GM23338 (cell line): ENCODE data around the gene AP1G2. TPM values are rescaled to one million over a fixed set of nuclear protein-coding genes. Genes with fewer than 3 reads are reported as not detected.

Experiments used
- ATAC-seq: fragments of 200-7000 bp; cut with Tn5 transposase; 3 replicates; pipeline ENCODE4 v1.9.1; 2020
- DNase-seq: peaks from one replicate; pipeline ENCODE4 v3.0.0-alpha.2; 2015; ENCODE audit warnings: low spot score
- H2AFZ ChIP-seq: fragments of 200-600 bp; sonication (generic); 2 replicates; pipeline ENCODE4 v1.8.0; 2016; ENCODE audit warnings: antibody characterized with exemption, mild to moderate bottlenecking, moderate library complexity
- H3F3A ChIP-seq: fragments of 200-600 bp; sonication (generic); replicated peaks from 2 replicates; pipeline ENCODE4 v1.8.0; 2017; ENCODE audit warnings: antibody characterized with exemption, mixed run types, low read depth
- H3K27ac ChIP-seq: fragments of 200-600 bp; sonication (generic); 2 replicates; pipeline ENCODE4 v1.6.1; 2016; ENCODE audit warnings: low read depth
- H3K27me3 ChIP-seq: fragments of 200-600 bp; sonication (generic); 2 replicates; pipeline ENCODE4 v1.8.0; 2016; ENCODE audit warnings: mild to moderate bottlenecking, mixed run types, moderate library complexity; ENCODE audit not compliant: insufficient read depth
- H3K36me3 ChIP-seq: fragments of 200-600 bp; sonication (generic); 2 replicates; pipeline ENCODE4 v1.8.0; 2016; ENCODE audit warnings: mild to moderate bottlenecking; ENCODE audit not compliant: insufficient read depth
- H3K4me1 ChIP-seq: fragments of 200-600 bp; sonication (generic); 2 replicates; pipeline ENCODE4 v1.8.0; 2016; ENCODE audit warnings: mild to moderate bottlenecking, moderate library complexity; ENCODE audit not compliant: insufficient read depth
- H3K4me2 ChIP-seq: fragments of 200-600 bp; sonication (generic); 2 replicates; pipeline ENCODE4 v1.7.1; 2017; ENCODE audit warnings: mixed run types
- H3K4me3 ChIP-seq: fragments of 200-600 bp; sonication (generic); 2 replicates; pipeline ENCODE4 v1.6.1; 2016; ENCODE audit warnings: mixed run types
- H3K79me2 ChIP-seq: fragments of 200-600 bp; sonication (generic); replicated peaks from 2 replicates; pipeline ENCODE4 v1.8.0; 2017; ENCODE audit warnings: mild to moderate bottlenecking; ENCODE audit not compliant: insufficient read depth
- H3K9me2 ChIP-seq: fragments of 200-600 bp; sonication (generic); 2 replicates; pipeline ENCODE4 v1.8.0; 2017; ENCODE audit not compliant: insufficient read depth
- H4K20me1 ChIP-seq: fragments of 200-600 bp; sonication (generic); replicated peaks from 2 replicates; pipeline ENCODE4 v1.8.0; 2017; ENCODE audit warnings: mild to moderate bottlenecking; ENCODE audit not compliant: insufficient read depth
- H3K27ac Mint-ChIP-seq: 2 replicates; pipeline ENCODE4 v1.8.0; 2020; ENCODE audit warnings: inconsistent platforms, mild to moderate bottlenecking, moderate library complexity, mixed read lengths
- H3K27me3 Mint-ChIP-seq: 3 replicates; pipeline ENCODE4 v1.8.0; 2022; ENCODE audit warnings: low read depth, mild to moderate bottlenecking, moderate library complexity, mixed read lengths, inconsistent platforms; ENCODE audit not compliant: insufficient read depth, poor library complexity
- H3K36me3 Mint-ChIP-seq: 3 replicates; pipeline ENCODE4 v1.8.0; 2021; ENCODE audit warnings: low read depth, mild to moderate bottlenecking, inconsistent platforms, moderate library complexity, mixed read lengths
- H3K4me1 Mint-ChIP-seq: 3 replicates; pipeline ENCODE4 v1.8.0; 2020; ENCODE audit warnings: mild to moderate bottlenecking, inconsistent platforms, mixed read lengths
- H3K4me3 Mint-ChIP-seq: 3 replicates; pipeline ENCODE4 v1.8.0; 2021; ENCODE audit warnings: moderate library complexity, mild to moderate bottlenecking, inconsistent platforms, mixed read lengths
- H3K9me3 Mint-ChIP-seq: 3 replicates; pipeline ENCODE4 v1.8.0; 2020; ENCODE audit warnings: moderate library complexity, mild to moderate bottlenecking, inconsistent platforms, mixed read lengths
- EZH2 ChIP-seq: fragments of 200-600 bp; sonication (generic); IDR thresholded peaks from one replicate; pipeline ENCODE4 v1.8.0; 2017; ENCODE audit warnings: antibody characterized with exemption, mild to moderate bottlenecking, low read depth; ENCODE audit not compliant: unreplicated experiment
- EZH2phosphoT487 ChIP-seq: fragments of 200-600 bp; sonication (generic); IDR thresholded peaks from one replicate; pipeline ENCODE4 v1.8.1; 2018; ENCODE audit warnings: antibody characterized with exemption; ENCODE audit not compliant: unreplicated experiment
- JUNB ChIP-seq: IDR thresholded peaks from one replicate; pipeline ENCODE4 v1.6.1; 2016; ENCODE audit warnings: antibody characterized with exemption; ENCODE audit not compliant: unreplicated experiment
- STAT1 ChIP-seq: IDR thresholded peaks from one replicate; pipeline ENCODE4 v1.6.1; 2016; ENCODE audit warnings: antibody characterized with exemption; ENCODE audit not compliant: unreplicated experiment
- ZNF114 ChIP-seq: fragments of 250-450 bp; sonication (Bioruptor Pico); IDR thresholded peaks from 2 replicates; pipeline ENCODE4 v1.5.0; 2020; ENCODE audit warnings: mild to moderate bottlenecking, moderate library complexity
- polyA plus RNA-seq: library from polyadenylated mRNA; unstranded; fragments of >200 nt; fragmentation: Nextera tagmentation; extraction: Ambion mirVana; gene quantifications from 2 replicates; pipeline ENCODE4 v1.2.1, GENCODE V29; 2016
- total RNA-seq: library from RNA; depleted of rRNA; stranded (reverse); fragments of >200 nt; shearing (Covaris generic); gene quantifications from 2 replicates; pipeline ENCODE4 v1.2.3, GENCODE V29; 2014
- TF ChIP-seq, protein P1 (sequence below): fragments of 250-450 bp; sonication (Bioruptor Pico); IDR thresholded peaks from 2 replicates; pipeline ENCODE4 v1.5.0; 2020; ENCODE audit warnings: mild to moderate bottlenecking, moderate library complexity

Gene AP1G2
- total and polyA plus RNA-seq, 2 experiments from 2014 or later = 55.3 to 63.5 TPM

GRCh38 chr14:23567186-23568020, at the start of gene AP1G2 (continued):
- TF ChIP-seq, protein P1, sequence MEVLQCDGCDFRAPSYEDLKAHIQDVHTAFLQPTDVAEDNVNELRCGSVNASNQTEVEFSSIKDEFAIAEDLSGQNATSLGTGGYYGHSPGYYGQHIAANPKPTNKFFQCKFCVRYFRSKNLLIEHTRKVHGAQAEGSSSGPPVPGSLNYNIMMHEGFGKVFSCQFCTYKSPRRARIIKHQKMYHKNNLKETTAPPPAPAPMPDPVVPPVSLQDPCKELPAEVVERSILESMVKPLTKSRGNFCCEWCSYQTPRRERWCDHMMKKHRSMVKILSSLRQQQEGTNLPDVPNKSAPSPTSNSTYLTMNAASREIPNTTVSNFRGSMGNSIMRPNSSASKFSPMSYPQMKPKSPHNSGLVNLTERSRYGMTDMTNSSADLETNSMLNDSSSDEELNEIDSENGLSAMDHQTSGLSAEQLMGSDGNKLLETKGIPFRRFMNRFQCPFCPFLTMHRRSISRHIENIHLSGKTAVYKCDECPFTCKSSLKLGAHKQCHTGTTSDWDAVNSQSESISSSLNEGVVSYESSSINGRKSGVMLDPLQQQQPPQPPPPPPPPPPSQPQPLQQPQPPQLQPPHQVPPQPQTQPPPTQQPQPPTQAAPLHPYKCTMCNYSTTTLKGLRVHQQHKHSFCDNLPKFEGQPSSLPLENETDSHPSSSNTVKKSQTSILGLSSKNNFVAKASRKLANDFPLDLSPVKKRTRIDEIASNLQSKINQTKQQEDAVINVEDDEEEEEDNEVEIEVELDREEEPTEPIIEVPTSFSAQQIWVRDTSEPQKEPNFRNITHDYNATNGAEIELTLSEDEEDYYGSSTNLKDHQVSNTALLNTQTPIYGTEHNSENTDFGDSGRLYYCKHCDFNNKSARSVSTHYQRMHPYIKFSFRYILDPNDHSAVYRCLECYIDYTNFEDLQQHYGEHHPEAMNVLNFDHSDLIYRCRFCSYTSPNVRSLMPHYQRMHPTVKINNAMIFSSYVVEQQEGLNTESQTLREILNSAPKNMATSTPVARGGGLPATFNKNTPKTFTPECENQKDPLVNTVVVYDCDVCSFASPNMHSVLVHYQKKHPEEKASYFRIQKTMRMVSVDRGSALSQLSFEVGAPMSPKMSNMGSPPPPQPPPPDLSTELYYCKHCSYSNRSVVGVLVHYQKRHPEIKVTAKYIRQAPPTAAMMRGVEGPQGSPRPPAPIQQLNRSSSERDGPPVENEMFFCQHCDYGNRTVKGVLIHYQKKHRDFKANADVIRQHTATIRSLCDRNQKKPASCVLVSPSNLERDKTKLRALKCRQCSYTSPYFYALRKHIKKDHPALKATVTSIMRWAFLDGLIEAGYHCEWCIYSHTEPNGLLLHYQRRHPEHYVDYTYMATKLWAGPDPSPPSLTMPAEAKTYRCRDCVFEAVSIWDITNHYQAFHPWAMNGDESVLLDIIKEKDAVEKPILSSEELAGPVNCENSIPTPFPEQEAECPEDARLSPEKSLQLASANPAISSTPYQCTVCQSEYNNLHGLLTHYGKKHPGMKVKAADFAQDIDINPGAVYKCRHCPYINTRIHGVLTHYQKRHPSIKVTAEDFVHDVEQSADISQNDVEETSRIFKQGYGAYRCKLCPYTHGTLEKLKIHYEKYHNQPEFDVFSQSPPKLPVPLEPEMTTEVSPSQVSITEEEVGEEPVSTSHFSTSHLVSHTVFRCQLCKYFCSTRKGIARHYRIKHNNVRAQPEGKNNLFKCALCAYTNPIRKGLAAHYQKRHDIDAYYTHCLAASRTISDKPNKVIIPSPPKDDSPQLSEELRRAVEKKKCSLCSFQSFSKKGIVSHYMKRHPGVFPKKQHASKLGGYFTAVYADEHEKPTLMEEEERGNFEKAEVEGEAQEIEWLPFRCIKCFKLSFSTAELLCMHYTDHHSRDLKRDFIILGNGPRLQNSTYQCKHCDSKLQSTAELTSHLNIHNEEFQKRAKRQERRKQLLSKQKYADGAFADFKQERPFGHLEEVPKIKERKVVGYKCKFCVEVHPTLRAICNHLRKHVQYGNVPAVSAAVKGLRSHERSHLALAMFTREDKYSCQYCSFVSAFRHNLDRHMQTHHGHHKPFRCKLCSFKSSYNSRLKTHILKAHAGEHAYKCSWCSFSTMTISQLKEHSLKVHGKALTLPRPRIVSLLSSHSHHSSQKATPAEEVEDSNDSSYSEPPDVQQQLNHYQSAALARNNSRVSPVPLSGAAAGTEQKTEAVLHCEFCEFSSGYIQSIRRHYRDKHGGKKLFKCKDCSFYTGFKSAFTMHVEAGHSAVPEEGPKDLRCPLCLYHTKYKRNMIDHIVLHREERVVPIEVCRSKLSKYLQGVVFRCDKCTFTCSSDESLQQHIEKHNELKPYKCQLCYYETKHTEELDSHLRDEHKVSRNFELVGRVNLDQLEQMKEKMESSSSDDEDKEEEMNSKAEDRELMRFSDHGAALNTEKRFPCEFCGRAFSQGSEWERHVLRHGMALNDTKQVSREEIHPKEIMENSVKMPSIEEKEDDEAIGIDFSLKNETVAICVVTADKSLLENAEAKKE (CRISPR knock-in tag) = no peak

DNA sequence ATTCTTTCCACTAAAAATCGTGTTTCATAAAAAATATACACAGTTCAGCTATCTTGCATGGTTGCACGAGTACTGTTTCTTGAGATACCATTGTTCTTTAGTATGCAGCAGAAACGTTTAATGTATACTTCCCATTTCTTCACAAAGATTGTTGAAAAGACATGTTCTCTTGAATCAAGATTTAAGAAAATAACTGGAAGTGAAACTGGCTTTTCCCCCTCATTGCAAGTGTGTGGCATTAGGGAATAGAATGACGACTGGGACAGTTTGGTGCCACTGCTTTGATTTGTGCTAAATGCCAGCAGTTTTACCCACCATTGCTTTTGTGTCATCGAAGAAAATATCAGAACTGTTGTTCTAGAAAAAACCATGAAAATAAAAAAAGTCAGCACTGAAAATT, 48.3 kb upstream of the AP1G2 start:
- Mint-ChIP-seq H3K4me3 (no peak overlapping the region), H3K9me3 (peaks cover 7% of the 10 kb centered on the region; the same call in 2 of the 3 replicates), H3K27ac (no peak overlapping the region), H3K4me1 (peaks cover 7% of the 10 kb centered on the region; the same call in 2 of the 3 replicates), H3K36me3 (no peaks in the 10 kb centered on the region; the same call in 2 of the 3 replicates), H3K27me3 (peaks cover 3% of the 10 kb centered on the region)
- H3K4me2 ChIP-seq = no peak overlapping the region
- TF ChIP-seq EZH2 (no peak), ZNF114 (no peak), JUNB (no peak), STAT1 (no peak), EZH2phosphoT487 (no peak)
- TF ChIP-seq, protein P1 (CRISPR knock-in tag) = no peak
- H3K9me2 ChIP-seq = no peaks in the 10 kb centered on the region
- no peak overlapping the region for H3K4me3 ChIP-seq
- no peak for ATAC-seq
- no peak overlapping the region for H2AFZ ChIP-seq
- H3K27me3 ChIP-seq = no peaks in the 10 kb centered on the region
- H3F3A ChIP-seq = no peaks in the 10 kb centered on the region
- no peaks in the 10 kb centered on the region for H4K20me1 ChIP-seq
- no peak overlapping the region for H3K27ac ChIP-seq
- DNase-seq = no peak
- H3K4me1 ChIP-seq = no peaks in the 10 kb centered on the region
- no peaks in the 10 kb centered on the region for H3K36me3 ChIP-seq
- no peaks in the 10 kb centered on the region for H3K79me2 ChIP-seq
